HCT116 (cell line): ENCODE results near the gene RDH8. TPM values are rescaled to one million over a fixed set of nuclear protein-coding genes. Genes with fewer than 3 reads are reported as not detected.

Experiments used
- ATAC-seq: fragments of 200-7000 bp; cut with Tn5 transposase; 2 replicates; pipeline ENCODE4 v1.9.1; 2020; ENCODE audit warnings: mild to moderate bottlenecking, moderate library complexity
- BruUV-seq: library from RNA; stranded (reverse); fragments of 400-500 nt; replicated peaks from 2 replicates; lab custom pipeline; 2021; lab: Mats Ljungman, UMichigan
- CTCF ChIA-PET: fragments of 300-600 bp; sonication (Branson Sonifier 250); formaldehyde crosslinking; loops from one replicate; lab custom pipeline; 2021; ENCODE audit warnings: antibody characterized with exemption; lab: Charles Lee
- POLR2A ChIA-PET: fragments of 300-600, 350-600 bp; sonication (Branson Sonifier 250); formaldehyde crosslinking; loops from one replicate; lab custom pipeline; 2021; ENCODE audit warnings: antibody characterized with exemption; lab: Charles Lee
- RAD21 ChIA-PET, 2 experiments: fragments of 300-600 bp; sonication (Branson Sonifier 250); formaldehyde crosslinking; loops; one replicate each; lab custom pipeline; 2023; ENCODE audit warnings: low total read pairs in 2 of 2; ENCODE audit not compliant: uncharacterized antibody in 2 of 2, unreplicated experiment in 2 of 2, low non-redundant PET in 1 of 2; lab: Charles Lee
- DNase-seq: peaks from one replicate; pipeline ENCODE4 v3.0.0-alpha.2; 2010; ENCODE audit warnings: low read depth, low spot score
- H2AFZ ChIP-seq: fragments of 200-600 bp; shearing (Covaris generic), sonication (generic); 2 replicates; pipeline ENCODE4 v1.6.1; 2017; ENCODE audit warnings: low read depth, mixed run types, mixed read lengths, antibody characterized with exemption, low read length; ENCODE audit not compliant: poor library complexity, severe bottlenecking
- H3K27ac ChIP-seq: 2 replicates; pipeline ENCODE4 v1.5.1; 2012; ENCODE audit warnings: low read depth, low read length
- H3K27me3 ChIP-seq: fragments of 200-600 bp; sonication (generic); 2 replicates; pipeline ENCODE4 v1.6.1; 2016; ENCODE audit warnings: mixed run types, low read length, mixed read lengths; ENCODE audit not compliant: insufficient read depth
- H3K36me3 ChIP-seq, 2 experiments: fragments of 200-500 bp in 1 of 2; fragments of 200-600 bp in 1 of 2; sonication (Bioruptor generic) in 1 of 2; sonication (generic) in 1 of 2; 2 replicates each; pipeline versions ENCODE4 v1.5.1 to v1.6.1; 2014 to 2016; ENCODE audit warnings: low read length in 2 of 2, inconsistent platforms in 1 of 2, mixed read lengths in 1 of 2, mixed run types in 1 of 2; ENCODE audit not compliant: insufficient read depth in 2 of 2, control insufficient read depth in 1 of 2
- H3K4me1 ChIP-seq, 2 experiments: fragments of 200-600 bp in 1 of 2; sonication (generic) in 1 of 2; 2 replicates each; pipeline versions ENCODE4 v1.5.1 to v1.6.1; 2012 to 2017; ENCODE audit warnings: low read length in 2 of 2, inconsistent platforms in 1 of 2, mild to moderate bottlenecking in 1 of 2, mixed read lengths in 1 of 2, mixed run types in 1 of 2, moderate library complexity in 1 of 2; ENCODE audit not compliant: insufficient read depth in 2 of 2, control insufficient read depth in 1 of 2
- H3K4me2 ChIP-seq: fragments of 200-600 bp; sonication (generic); 2 replicates; pipeline ENCODE4 v1.6.1; 2017; ENCODE audit warnings: mixed run types, low read length, mixed read lengths
- H3K4me3 ChIP-seq, 2 experiments: fragments of 200-600 bp in 1 of 2; sonication (generic) in 1 of 2; replicated peaks in 1 of 2; 2 replicates each; pipeline ENCODE4 v1.5.1; 2011 to 2016; ENCODE audit warnings: low read length in 2 of 2, control low read depth in 1 of 2, low read depth in 1 of 2, mild to moderate bottlenecking in 1 of 2, mixed read lengths in 1 of 2, mixed run types in 1 of 2
- H3K79me2 ChIP-seq: fragments of 200-600 bp; sonication (generic); 2 replicates; pipeline ENCODE4 v1.6.1; 2017; ENCODE audit warnings: mild to moderate bottlenecking, mixed run types, low read length, moderate library complexity, mixed read lengths; ENCODE audit not compliant: insufficient read depth
- H3K9ac ChIP-seq: fragments of 200-600 bp; sonication (generic); 2 replicates; pipeline ENCODE4 v1.6.1; 2016; ENCODE audit warnings: low read length, mixed read lengths
- H3K9me2 ChIP-seq: fragments of 200-600 bp; sonication (generic), shearing (Covaris generic); 2 replicates; pipeline ENCODE4 v1.6.1; 2017; ENCODE audit warnings: mixed run types, mild to moderate bottlenecking, moderate library complexity; ENCODE audit not compliant: insufficient read depth
- H3K9me3 ChIP-seq, 2 experiments: fragments of 200-500 bp in 1 of 2; fragments of 200-600 bp in 1 of 2; sonication (Bioruptor generic) in 1 of 2; sonication (generic) in 1 of 2; 2 replicates each; pipeline ENCODE4 v1.6.1; 2014 to 2017; ENCODE audit warnings: low read length in 2 of 2, mixed read lengths in 2 of 2, inconsistent platforms in 1 of 2, low read depth in 1 of 2, mild to moderate bottlenecking in 1 of 2, mixed run types in 1 of 2, moderate library complexity in 1 of 2; ENCODE audit not compliant: control insufficient read depth in 1 of 2, insufficient read depth in 1 of 2
- H4K20me1 ChIP-seq: fragments of 200-600 bp; sonication (generic), shearing (Covaris generic); 2 replicates; pipeline ENCODE4 v1.6.1; 2017; ENCODE audit warnings: mixed run types, mild to moderate bottlenecking, moderate library complexity; ENCODE audit not compliant: insufficient read depth
- MAX ChIP-seq: IDR thresholded peaks from 2 replicates; pipeline ENCODE4 v1.6.1; 2012
- POLR2A ChIP-seq: IDR thresholded peaks from 2 replicates; pipeline ENCODE4 v1.7.0; 2011; ENCODE audit warnings: borderline replicate concordance; ENCODE audit not compliant: insufficient read depth, insufficient read length; ENCODE audit errors: extremely low read depth
- REST ChIP-seq: IDR thresholded peaks from 2 replicates; pipeline ENCODE4 v1.6.1; 2012; ENCODE audit warnings: low read depth
- SIN3A ChIP-seq: IDR thresholded peaks from 2 replicates; pipeline ENCODE4 v1.6.1; 2012; ENCODE audit warnings: low read depth
- SRF ChIP-seq: IDR thresholded peaks from 2 replicates; pipeline ENCODE4 v1.6.1; 2012; ENCODE audit warnings: low read depth
- YY1 ChIP-seq: IDR thresholded peaks from 2 replicates; pipeline ENCODE4 v1.6.1; 2011; ENCODE audit warnings: low read length, low read depth, moderate library complexity, mild to moderate bottlenecking; ENCODE audit not compliant: insufficient replicate concordance; ENCODE audit errors: extremely low read depth
- ZBTB33 ChIP-seq: IDR thresholded peaks from 2 replicates; pipeline ENCODE4 v1.6.1; 2011; ENCODE audit warnings: mild to moderate bottlenecking, low read length, moderate library complexity; ENCODE audit not compliant: insufficient replicate concordance; ENCODE audit errors: extremely low read depth
- ZFX ChIP-seq: fragments of 450-650 bp; IDR thresholded peaks from 2 replicates; pipeline ENCODE4 v1.6.1; 2017
- intact Hi-C: fragments of 100-400 bp; cut with micrococcal nuclease; formaldehyde crosslinking; loops from 2 replicates; pipeline ENCODE4 v1.10.0; 2022
- total RNA-seq: library from RNA; stranded (reverse); gene quantifications from one replicate; pipeline ENCODE4 v1.2.1, GENCODE V29; 2021; ENCODE audit not compliant: unreplicated experiment

Gene RDH8
- total RNA-seq, 1 experiment from 2014 or later = not detected

- TF ChIP-seq REST = no peak
These were observed 5.7 kb upstream of the RDH8 start (continued) for GRCh38 chr19:10007371-10008183.

GRCh38 chr19:10008184-10008765 is 5.0 kb upstream of the RDH8 start:
- H3K36me3 ChIP-seq = no peaks in the 10 kb centered on the region
- no peaks in the 10 kb centered on the region for H4K20me1 ChIP-seq
- ChIA-PET RAD21 (no interaction called here), POLR2A (interaction anchor here (0.7 kb wide), 1 partner anchor 24 kb away, joined by 3 read pairs; no protein-coding TSS in a partner anchor), CTCF (interaction anchor here (0.7 to 1.7 kb wide), 2 partner anchors 8 to 46 kb away, joined by 5 to 10 read pairs; no protein-coding TSS in a partner anchor)
- peaks cover 41% of the 10 kb centered on the region; the same call in 1 of the 2 replicates for H3K27me3 ChIP-seq
- no peak overlapping the region for H3K4me2 ChIP-seq
- H3K9me2 ChIP-seq = no peaks in the 10 kb centered on the region
- H3K9me3 ChIP-seq = no peaks in the 10 kb centered on the region
- intact Hi-C loops = no loop called here
- ATAC-seq (no peak), DNase-seq (no peak)
- H3K4me3 ChIP-seq = no peak overlapping the region
- peaks cover 0 to 23% of the 10 kb centered on the region in 2 experiments; a peak in 2 of 4 replicates for H3K4me1 ChIP-seq
- no TSS peak for BruUV-seq
- H3K9ac ChIP-seq = no peak overlapping the region
- TF ChIP-seq SIN3A (no peak), MAX (no peak), ZFX (no peak), POLR2A (no peak), SRF (no peak), ZBTB33 (no peak), YY1 (no peak), REST (no peak)
- H2AFZ ChIP-seq = no peak overlapping the region
- no peak overlapping the region for H3K27ac ChIP-seq
- no peaks in the 10 kb centered on the region for H3K79me2 ChIP-seq
